ENCODE results near the gene F5.
"Not testable (repeated sequence)": the region's sequence is repeated elsewhere in the genome, so short reads cannot be mapped to it uniquely, and the experiment has no call there.

- not testable (repeated sequence) for TF ChIP-seq POLR2A (IDR thresholded peaks at IDR 0.05)
- TF ChIP-seq, protein P1, sequence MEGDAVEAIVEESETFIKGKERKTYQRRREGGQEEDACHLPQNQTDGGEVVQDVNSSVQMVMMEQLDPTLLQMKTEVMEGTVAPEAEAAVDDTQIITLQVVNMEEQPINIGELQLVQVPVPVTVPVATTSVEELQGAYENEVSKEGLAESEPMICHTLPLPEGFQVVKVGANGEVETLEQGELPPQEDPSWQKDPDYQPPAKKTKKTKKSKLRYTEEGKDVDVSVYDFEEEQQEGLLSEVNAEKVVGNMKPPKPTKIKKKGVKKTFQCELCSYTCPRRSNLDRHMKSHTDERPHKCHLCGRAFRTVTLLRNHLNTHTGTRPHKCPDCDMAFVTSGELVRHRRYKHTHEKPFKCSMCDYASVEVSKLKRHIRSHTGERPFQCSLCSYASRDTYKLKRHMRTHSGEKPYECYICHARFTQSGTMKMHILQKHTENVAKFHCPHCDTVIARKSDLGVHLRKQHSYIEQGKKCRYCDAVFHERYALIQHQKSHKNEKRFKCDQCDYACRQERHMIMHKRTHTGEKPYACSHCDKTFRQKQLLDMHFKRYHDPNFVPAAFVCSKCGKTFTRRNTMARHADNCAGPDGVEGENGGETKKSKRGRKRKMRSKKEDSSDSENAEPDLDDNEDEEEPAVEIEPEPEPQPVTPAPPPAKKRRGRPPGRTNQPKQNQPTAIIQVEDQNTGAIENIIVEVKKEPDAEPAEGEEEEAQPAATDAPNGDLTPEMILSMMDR (IDR thresholded peaks at IDR 0.05): not testable (repeated sequence)
These were observed 52.6 kb downstream of the F5 start for GRCh38 chr1:169533528-169534190.
